Activated gamma-delta T cell treated with anti-CD3 and anti-CD28 coated beads, Interleukin-2, amount 50 U/mL, for 16 hours (primary cell): ENCODE data around the gene EP400.
"Not testable (repeated sequence)": the region's sequence is repeated elsewhere in the genome, so short reads cannot be mapped to it uniquely, and the experiment has no call there.

Experiments used
- DNase-seq: peaks from one replicate; pipeline ENCODE4 v3.0.0-alpha.2; 2020; ENCODE audit warnings: low read depth

The EP400 gene

DNA sequence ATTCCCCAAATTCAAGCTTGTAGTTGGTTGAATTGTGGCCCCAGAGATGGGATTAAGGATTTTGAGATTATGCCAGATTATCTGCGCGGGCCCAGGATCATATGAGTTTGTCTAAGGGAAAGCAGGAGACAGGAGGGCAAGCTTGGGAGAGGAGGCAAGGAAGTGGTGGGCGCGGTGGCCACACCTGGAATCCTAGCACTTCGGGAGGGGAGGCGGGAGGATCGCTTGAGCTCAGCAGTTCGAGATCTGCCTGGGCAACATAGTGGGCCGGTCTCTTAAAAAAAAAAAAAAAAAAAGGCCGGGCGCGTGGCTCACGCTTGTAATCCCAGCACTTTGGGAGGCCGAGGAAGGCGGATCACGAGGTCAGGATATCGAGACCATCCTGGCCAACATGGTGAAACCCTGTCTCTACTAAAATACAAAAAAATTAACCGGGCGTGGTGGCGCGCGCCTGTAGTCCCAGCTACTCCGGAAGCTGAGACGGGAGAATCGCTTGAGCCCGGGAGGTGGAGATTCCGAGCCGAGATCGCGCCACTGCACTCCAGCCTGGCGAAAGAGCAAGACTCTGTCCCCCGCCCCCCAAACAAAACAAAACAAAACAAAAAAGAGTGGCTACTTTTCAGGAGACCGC, 21.5 kb upstream of the EP400 start:
- DNase-seq = no peak

DNA sequence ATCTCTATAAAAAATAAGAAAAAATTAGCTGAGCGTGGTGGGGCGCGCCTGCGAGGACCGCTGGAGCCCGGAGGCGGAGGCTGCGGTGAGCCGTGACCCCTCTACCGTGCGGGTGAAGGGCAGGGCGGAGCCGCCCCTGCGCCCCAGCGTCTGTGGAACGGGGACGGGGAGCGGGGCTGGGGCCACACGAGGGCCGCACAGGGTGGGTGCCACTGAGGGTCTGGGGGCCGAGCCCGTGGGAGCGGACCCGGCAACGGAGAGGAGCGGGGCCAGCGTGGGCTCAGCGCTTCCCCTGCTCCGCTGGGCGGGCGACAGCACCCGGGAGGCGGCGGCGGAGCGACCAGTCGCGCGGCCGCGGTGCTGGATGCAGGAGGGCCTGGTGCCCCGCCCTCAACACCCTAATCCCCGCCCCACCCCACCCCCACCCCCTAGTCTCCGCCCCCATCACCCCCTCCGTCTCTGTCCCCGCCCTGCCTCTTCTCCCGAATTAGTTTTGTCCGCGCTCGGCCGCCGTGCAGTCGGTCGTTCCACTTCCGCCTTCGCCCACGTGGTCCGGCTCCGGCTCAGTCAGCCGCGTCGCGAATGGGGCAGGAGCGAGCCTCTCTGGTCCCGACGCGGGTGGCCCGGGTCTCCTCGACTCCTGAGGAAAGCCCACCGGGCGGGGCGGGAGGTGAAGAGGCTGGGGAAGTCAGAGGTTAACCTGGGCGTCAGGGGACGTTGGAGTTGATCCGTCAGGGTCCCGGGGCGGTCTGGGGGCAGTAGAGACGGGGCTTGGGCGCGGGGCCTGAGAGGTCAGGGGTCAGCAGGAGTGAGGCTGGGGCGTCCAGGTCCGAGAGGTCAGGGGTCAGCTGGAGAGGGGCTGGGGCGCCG, 20.8 kb upstream of the EP400 start, which contains the start of gene PUS1:
PUS1 (plus strand) TSS at position 566 of the 870 bp plus-strand sequence. CDS start 447 bp downstream, outside the sequence.
- DNase-seq = peak; percentile 90

DNA sequence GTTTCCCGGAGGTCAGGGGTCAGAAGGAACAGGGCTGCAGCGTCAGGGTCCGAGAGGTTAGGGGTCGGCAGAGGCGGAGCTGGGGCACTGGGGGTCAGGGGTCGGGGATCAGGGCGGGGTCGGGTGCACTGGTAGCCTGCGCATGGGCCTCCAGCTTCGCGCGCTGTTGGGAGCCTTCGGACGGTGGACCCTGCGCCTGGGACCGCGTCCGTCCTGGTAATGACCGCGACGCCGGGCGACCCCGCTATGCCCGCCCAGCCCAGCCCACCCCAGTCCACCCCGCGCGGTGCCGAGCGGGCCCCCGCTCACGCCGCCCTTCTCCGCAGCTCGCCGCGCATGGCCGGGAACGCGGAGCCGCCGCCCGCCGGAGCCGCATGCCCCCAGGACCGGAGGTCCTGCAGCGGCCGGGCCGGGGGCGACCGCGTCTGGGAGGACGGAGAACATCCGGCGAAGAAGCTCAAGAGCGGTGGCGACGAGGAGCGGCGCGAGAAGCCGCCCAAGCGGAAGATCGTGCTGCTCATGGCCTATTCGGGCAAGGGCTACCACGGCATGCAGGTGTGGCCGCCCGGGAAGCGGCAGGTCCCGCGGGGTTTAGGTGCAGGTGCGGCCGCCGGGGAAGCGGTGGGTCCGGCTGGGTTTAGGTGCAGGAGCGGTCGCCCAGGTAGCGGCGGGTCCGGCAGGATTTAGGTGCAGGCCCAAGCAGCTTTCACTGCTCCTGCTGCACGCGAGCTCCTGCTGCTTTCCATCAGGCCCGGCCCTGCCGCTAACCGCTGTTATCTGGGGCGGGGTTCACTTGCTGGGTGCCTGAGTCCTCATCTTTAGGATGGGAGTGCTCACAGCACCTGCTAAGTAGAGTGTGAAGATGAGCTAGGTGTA, 19.9 kb upstream of the EP400 start:
- DNase-seq = peak; percentile 5

DNA sequence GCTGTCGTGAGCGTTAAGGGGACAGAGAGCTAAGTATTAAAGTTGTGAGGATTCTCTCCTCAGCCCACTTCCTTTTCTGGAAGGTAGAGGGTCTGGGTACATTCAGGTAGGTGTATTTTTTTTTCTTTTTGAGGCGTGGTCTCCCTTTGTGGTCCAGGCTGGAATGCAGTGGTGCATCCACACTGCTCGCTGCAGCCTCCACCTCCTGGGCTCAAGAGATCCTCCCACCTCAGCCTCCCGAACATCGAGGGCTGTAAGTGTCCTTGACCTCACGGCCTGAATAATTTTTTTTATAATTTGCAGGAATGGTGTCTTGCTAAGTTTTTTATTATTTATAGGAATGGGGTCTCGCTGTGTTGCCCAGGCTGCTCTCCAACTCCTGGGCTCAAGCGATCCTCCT, 19.2 kb upstream of the EP400 start:
- no peak for DNase-seq

DNA sequence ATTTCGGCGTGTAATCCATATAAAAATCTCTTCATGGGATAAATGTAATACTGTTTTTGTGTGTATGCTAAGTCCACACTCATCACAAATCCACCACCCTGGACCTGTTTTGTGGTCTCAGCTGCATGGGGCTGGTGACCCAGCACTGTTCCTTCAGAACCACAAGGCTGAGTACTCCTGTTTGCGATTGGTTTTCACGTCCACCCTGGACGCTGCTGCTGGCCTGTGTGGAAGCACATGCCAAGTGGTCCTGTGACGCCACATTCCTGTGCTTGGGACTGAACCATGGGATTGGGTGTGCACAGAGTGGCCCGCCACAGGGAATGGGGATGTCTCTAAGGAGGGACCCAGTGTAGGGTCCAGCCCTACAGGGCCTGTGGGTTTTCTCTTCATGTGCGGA, 16.4 kb upstream of the EP400 start:
- no peak for DNase-seq

DNA sequence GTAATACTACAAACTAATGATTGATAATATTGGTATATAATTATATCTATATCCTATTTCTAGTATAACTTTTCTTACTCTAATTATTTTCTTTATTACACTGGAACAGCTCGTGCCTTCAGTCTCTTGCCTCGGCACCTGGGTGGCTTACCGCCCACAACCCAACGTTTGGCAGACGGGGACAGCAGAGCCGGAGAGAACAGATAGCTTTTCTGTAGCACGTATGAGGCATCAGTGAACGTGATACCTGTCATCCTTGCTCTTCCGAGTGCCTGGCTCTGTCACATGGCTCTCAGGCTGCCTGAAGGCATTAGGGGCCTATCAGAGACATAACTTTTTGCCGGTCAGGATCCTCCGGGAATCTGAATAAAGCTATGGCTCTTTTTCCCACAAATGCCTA, 15.2 kb upstream of the EP400 start:
- DNase-seq = no peak

DNA sequence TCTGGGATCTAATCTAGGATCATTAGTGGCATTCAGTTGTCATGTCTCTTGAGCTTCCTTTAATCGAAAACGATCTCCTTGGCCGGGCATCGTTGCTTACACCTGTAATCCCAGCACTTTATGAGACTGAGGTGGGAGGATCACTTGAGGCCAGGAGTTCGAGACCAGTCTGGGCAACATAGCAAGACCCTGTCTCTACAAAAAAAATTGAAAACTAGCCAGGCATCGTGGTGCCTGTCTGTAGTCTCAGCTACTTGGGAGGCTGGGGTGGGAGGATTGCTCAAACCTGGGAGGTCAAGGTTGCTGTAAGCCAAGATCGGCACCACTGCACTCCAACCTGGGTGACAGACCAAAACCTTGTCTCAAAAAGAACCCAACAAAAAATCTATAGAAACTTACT, 11.7 kb upstream of the EP400 start:
- no peak for DNase-seq

DNA sequence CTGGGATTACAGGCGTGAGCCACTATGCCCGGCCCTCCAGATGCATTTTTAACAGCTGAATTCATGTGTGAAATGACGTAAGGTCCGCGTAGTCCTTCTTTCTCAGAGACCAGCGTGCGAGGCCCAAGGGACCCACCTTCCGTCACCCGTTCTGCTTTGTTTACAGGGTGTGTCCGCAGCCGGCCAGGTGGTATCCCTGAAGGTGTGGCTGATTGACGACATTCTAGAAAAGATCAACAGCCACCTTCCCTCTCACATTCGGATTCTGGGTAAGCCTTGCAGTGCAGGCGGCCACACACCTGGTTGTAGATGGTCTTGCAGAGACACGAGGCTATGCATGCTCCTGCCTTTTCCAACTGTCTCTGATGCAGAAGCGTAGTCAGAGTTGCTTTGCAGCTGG, 10.7 kb upstream of the EP400 start:
- DNase-seq = no peak

DNA sequence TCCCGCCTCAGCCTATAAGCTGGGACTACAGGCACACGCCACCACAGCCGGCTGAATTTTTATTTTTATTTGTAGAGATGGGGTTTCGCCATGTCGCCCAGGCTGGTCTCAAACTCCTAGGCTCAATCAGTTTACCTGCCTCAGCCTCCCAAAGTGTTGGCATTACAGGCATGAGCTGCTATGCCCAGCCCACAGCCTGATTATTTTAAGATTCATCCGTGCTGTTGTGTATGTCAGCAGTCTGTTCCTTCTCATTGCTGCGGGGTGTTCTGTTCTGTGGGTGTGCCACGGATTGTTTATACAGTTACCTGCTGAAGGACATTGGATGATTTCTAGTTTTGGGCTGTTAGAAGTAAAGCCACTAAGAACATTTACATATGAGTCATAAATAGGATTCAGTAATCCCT, 9.6 kb upstream of the EP400 start:
- DNase-seq = no peak

DNA sequence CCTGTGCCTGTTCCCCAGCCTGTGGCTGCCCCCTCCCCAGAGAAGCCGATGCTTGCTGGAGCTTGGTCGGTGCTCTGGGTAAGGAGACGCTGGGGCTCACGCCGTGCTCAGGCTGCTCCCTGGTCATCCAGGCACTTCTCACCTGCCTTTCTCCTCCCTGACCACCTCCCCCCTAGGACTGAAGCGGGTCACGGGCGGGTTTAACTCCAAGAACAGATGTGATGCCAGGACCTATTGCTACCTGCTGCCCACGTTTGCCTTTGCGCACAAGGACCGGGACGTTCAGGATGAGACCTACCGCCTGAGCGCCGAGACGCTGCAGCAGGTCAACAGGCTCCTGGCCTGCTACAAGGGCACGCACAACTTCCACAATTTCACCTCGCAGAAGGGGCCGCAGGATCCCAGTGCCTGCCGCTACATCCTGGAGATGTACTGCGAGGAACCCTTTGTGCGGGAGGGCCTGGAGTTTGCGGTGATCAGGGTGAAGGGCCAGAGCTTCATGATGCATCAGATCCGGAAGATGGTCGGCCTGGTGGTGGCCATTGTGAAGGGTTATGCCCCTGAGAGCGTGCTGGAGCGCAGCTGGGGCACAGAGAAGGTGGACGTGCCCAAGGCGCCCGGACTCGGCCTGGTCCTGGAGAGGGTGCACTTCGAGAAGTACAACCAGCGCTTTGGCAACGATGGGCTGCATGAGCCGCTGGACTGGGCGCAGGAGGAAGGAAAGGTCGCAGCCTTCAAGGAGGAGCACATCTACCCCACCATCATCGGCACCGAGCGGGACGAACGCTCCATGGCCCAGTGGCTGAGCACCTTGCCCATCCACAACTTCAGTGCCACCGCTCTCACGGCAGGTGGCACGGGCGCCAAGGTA, 8.4 kb upstream of the EP400 start:
- DNase-seq = no peak

DNA sequence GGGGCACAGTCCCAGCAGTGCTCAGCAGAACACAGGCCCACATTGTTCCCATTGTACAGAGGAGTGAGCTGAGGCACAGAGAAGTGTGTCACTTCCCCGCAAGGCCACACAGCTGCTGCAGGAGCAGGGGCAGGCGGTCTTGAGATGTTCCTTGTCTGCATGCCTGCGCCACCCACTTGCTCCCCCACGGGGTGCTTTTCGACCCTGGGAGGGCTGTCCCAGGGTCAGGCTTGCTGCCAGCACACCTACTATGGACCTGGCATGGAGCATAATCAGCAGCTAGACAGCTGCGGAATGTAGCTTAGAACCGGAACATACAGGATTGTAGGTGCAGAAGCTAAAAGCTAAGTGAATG, 7.8 kb upstream of the EP400 start:
- DNase-seq = no peak

DNA sequence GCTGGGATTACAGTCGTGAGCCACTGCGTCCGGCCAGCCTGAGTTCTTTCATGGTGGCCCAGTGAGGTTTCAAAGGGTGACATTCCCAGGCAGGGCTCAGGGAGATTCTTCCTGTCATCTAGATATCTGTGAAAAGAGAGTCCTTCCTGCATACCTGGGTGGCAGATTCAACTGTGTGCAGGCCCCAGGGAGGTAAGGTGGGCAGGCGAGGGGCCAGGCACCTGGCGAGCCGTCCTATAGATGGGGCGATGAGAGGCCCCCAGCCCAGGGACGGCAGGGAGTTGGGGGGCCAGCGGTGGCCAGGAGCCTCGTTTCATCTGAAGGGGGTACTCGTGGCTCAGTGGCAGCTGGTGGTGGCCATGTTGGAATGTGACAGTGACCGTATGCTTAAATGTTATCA, 7.1 kb upstream of the EP400 start:
- no peak for DNase-seq

DNA sequence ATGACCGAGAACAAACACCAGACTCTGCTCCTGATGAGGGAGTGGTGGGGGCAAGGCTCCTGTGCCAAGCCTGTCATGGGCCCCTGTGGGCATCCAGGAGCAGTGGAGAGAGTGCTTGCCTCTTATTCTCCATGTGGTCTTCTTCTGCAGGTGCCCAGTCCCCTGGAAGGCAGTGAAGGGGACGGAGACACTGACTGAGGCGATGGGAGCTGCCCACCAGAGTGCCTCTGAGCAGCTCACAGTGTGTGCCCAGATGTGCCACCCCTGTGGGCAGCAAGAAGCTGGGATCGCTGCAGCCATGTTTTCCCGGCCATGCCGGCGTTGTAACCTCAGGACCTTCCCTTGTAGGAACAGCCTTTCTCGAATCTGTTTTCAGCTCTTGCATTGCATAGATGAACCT, 6.4 kb upstream of the EP400 start:
- DNase-seq = no peak

DNA sequence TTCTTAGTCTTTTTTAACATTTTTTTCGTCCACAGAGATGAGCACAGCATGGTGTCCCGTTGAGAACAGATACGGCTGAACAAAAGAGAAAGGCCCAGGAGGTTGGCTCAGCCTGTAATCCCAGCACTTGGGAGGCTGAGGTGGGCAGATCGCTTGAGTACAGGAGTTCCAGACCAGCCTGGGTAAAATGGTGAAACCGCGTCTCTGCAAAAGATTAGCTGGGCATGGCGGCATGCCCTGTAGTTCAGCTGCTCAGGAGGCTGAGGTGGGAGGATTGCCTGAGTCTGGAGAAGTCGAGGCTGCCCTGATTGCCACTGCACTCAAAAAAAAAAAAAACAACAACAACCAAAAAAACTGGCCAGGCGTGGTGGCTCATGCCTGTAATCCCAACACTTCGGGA, 5.9 kb upstream of the EP400 start:
- no peak for DNase-seq

DNA sequence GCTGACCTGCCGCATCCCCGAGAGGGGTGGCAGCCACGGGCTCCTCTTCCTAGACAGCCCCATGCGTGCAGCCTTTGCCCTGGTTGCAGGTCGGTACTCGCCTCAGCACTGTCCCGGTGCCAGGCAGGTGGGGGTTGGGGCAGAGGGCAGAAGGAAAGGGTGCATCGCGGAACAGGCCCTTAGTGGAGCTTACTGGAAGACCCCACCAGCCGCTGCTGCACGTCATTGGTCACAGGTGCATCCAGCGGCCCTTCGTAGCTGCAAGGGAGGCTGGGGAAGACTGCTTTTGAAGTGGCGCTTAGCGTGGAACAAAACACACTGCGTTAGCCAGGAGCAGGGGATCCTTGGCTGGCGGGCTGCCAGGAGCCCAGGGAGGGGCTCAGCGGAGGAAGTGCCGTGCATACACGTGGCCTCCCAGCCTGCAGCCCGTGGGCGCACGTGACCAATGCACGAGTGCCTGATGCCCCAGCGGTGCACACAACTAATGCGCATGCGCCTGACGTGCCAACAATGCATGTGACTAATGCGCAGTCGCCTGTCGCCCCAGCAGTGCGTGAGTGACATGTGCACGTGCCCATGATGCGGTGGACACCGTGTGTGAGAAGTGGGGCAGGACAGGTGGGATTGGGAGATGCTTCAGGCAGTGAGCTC, 5.0 kb upstream of the EP400 start:
- no peak for DNase-seq

DNA sequence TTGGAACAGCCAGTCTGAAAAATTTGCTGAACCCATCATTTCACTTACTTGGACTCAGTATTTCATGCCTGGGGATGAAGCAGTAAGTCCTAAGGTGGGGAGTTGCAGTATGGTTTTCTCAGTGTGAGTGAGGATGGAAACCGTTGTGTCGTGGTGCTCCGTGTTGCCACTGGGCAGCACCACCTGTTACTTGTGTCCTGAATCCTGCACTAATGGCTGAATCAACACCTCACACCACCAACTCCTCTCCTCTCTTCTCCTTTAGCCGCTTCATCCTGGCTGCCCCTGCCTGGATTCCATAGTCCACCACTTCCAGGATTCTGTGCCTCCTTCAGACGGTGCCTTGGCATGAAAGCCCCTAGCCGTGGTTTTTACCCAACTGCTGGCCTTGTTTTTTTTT, 3.0 kb upstream of the EP400 start:
- no peak for DNase-seq

DNA sequence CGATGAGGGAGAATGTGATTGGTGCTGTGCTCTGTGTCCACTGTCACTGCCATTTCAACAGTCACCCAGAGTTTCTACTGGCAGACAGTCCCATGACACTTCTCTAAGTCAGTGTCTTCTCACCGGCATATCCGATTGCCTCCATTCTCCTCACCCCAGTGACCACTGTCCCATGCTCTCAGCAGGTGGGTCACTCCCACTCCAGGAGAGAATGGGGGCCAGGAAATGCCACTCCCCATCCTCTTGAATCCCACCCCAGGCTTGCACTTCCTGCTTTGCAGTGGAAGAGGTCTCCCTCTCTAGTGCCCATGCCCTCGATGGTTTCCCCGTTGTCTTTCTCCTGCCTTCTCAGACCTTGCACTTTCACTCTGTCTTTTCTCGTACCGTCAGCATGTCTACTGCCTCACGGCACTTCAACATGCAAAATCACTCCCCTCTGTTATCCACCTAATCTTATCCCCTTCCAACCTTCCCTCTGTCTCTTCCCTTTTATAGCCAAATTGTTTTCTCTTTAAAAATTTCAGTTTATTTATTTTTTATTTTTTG, 2.2 kb upstream of the EP400 start:
- no peak for DNase-seq

DNA sequence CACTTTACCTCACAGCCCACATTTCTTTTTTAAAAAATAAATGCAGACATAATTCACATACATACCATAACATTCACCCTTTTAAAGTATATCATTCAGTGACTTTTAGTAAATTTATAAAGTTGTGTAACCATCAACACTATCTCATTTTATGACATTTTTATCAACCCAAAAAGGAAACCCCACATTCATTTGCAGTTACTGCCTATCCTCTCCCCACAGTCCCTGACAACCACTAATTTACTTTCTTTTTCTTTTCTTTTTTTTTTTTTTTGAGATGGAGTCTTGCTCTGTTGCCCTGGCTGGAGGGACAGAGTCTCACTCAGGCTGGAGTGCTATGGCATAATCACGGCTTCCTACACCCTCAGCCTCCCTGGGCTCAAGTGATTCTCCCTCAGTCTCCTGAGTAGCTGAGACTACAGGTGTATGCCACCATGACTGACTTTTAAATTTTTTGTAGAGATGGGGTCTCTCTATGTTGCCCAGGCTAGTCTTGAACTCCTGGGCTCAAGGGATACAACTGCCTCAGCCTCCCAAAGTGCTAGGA, 1.5 kb upstream of the EP400 start:
- no peak for DNase-seq

DNA sequence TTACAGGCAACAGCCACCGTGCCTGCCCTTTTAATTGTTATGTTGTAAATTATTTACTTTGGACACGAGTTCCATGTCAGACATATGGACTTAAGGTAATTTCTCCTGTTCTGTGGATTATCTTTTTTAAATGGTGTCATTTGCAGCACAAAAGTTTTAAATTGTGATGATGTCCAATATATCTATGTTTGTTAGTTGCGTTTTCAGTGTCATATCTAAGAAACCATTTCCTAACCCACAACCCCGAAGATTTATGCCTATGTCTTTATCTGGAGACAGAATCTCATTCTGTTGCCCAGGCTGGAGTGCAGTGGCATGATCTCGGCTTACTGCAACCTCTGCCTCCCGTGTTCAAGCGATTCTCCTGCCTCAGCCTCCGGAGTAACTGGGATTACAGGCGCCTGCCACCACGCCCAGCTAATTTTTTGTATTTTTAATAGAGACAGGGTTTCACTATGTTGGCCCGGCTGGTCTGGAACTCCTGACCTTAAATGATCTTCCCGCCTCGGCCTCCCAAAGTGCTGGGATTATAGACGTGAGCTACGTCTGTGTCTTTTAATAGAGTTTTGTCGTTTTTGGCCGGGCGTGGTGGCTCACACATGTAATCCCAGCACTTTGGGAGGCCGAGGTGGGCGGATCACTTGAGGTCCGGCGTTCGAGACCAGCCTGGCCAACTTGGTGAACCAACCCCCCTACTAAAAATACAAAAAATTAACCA, 870 bp upstream of the EP400 start:
- not testable (repeated sequence) for DNase-seq
